Hypothalamus (tissue), 51 donors: ENCODE data around the gene CD46.
"Not testable (repeated sequence)": the region's sequence is repeated elsewhere in the genome, so short reads cannot be mapped to it uniquely, and the experiment has no call there.

Source experiments
- DNase-seq, 51 donors: peaks; one replicate each; lab custom pipeline; 2025; lab: John Stamatoyannopoulos, UW

CD46 gene

GRCh38 chr1:207751790-207752455, at the start of gene CD46:
TSS of gene CD46 (plus strand) at chr1:207752054. CDS start at chr1:207752213, 159 bp downstream.
- DNase-seq = peak; percentile 22 to 96 (median 87)

GRCh38 chr1:207702317-207702716, 49.5 kb upstream of the CD46 start:
- no peak for DNase-seq

- DNase-seq = no peak
These were observed 48.1 kb upstream of the CD46 start for GRCh38 chr1:207703712-207704111.

GRCh38 chr1:207708004-207708403, 43.9 kb upstream of the CD46 start:
- DNase-seq = not testable (repeated sequence)

GRCh38 chr1:207711285-207711684, 40.6 kb upstream of the CD46 start:
- no peak for DNase-seq

- DNase-seq = not testable (repeated sequence)
These were observed 39.2 kb upstream of the CD46 start for GRCh38 chr1:207712701-207713100.

- DNase-seq = no peak
These were observed 38.3 kb upstream of the CD46 start for GRCh38 chr1:207713529-207713928.

- no peak for DNase-seq
These were observed 32.6 kb upstream of the CD46 start for GRCh38 chr1:207719234-207719633.

GRCh38 chr1:207728200-207728858, 23.5 kb upstream of the CD46 start:
- not testable (repeated sequence) for DNase-seq

- not testable (repeated sequence) for DNase-seq
These were observed 14.2 kb upstream of the CD46 start for GRCh38 chr1:207737503-207738157.

GRCh38 chr1:207738158-207738659, 13.6 kb upstream of the CD46 start:
- not testable (repeated sequence) for DNase-seq

- no peak for DNase-seq
These were observed 11.6 kb upstream of the CD46 start for GRCh38 chr1:207740207-207740606.

GRCh38 chr1:207742850-207743555, 8.9 kb upstream of the CD46 start:
- DNase-seq = no peak

- no peak for DNase-seq
These were observed 7.8 kb upstream of the CD46 start for GRCh38 chr1:207744000-207744534.

GRCh38 chr1:207745285-207745684, 6.6 kb upstream of the CD46 start:
- DNase-seq = no peak

- no peak for DNase-seq
These were observed 5.8 kb upstream of the CD46 start for GRCh38 chr1:207745839-207746767.

- DNase-seq = no peak
These were observed 4.0 kb upstream of the CD46 start for GRCh38 chr1:207747627-207748492.

GRCh38 chr1:207748737-207749528, 2.9 kb upstream of the CD46 start:
- no peak for DNase-seq
